Coronary artery (tissue), 2 donors: ENCODE data around the gene SDS.

Experiments
- DNase-seq: peaks from one replicate; pipeline ENCODE4 v3.0.0-alpha.2; 2017; ENCODE audit warnings: low spot score
- H3K27ac ChIP-seq, 2 donors: fragments of 200-600 bp; sonication (generic); one replicate each; pipeline ENCODE4 v1.5.1; 2016 to 2019
- H3K4me3 ChIP-seq: fragments of 200-600 bp; sonication (generic); 2 replicates; pipeline ENCODE4 v1.5.1; 2016; ENCODE audit warnings: mild to moderate bottlenecking, moderate library complexity
- TF ChIP-seq, protein P1 (sequence below): fragments of 200-600 bp; sonication (generic); IDR thresholded peaks from one replicate; pipeline ENCODE4 v1.5.1; 2019; ENCODE audit warnings: antibody characterized with exemption

SDS gene

DNA sequence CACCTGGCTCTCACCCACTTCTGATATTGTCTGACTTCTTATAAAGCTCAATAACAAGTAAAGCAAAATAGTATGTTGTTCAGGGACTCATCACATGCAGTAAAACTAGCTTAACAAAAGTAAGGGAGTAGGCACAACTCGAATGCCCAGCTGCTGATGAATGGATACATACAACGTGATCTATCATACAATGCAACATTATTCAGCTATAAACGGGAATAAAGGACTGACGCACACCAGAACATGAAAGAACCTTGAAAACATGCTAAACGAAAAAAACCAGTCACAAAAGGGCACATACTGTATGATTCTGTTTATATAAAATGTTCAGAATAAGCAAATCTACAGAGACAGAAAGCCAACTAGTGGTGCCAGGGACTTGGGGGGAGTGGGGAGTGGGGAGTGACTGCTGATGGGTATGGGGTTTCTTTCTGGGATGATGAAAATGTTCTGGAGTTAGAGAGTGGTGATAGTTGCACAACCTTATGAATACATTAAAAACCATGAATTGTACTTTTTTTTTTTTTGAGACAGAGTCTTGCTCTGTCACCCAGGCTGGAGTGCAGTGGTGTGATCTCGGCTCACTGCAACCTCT, 34.2 kb downstream of the SDS start:
- Histone ChIP-seq H3K4me3 (no peak overlapping the region), H3K27ac (no peak overlapping the region)
- TF ChIP-seq, protein P1, sequence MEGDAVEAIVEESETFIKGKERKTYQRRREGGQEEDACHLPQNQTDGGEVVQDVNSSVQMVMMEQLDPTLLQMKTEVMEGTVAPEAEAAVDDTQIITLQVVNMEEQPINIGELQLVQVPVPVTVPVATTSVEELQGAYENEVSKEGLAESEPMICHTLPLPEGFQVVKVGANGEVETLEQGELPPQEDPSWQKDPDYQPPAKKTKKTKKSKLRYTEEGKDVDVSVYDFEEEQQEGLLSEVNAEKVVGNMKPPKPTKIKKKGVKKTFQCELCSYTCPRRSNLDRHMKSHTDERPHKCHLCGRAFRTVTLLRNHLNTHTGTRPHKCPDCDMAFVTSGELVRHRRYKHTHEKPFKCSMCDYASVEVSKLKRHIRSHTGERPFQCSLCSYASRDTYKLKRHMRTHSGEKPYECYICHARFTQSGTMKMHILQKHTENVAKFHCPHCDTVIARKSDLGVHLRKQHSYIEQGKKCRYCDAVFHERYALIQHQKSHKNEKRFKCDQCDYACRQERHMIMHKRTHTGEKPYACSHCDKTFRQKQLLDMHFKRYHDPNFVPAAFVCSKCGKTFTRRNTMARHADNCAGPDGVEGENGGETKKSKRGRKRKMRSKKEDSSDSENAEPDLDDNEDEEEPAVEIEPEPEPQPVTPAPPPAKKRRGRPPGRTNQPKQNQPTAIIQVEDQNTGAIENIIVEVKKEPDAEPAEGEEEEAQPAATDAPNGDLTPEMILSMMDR = no peak
- no peak for DNase-seq

DNA sequence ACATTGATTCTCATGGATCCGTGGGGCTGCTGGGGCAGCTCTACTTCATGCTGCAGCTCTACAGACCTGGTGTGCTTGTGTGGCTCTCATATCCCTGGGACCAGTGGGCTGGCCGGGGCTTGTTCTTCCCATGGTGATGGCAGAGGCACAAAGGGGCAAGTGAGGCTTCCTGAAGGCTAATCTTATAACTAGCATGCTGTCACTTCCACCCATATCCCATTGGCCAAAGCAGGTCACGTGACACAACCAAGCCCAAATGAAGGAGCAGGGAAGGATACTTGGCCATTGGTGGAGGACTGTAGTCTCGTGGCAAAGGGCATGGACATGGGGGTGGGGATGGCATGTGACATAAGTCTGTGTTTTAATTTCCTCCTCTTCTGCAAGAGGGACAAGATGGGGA, 35.4 kb downstream of the SDS start:
- Histone ChIP-seq H3K4me3 (no peak overlapping the region), H3K27ac (no peak overlapping the region)
- TF ChIP-seq, protein P1 = no peak
- DNase-seq = no peak

DNA sequence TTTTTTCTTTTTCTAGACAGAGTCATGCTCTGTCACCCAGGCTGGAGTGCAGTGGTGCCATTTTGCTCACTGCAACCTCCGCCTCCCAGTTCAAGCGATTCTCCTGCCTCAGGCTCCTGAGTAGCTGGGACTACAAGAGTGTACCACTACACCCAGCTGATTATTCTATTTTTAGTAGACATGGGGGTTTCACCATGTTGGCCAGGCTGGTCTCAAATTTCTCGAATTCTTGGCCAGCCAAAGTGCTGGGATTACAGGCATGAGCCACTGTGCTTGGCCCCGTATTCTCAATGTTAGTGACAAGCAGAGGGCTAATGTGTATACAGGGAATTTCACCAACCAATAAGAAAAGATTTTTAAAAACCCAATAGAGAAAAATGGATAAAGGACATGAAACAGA, 36.9 kb downstream of the SDS start:
- TF ChIP-seq, protein P1 = no peak
- Histone ChIP-seq H3K27ac (peak overlapping the region in 1 of 2 donors; percentile 43), H3K4me3 (no peak overlapping the region)
- DNase-seq = no peak

DNA sequence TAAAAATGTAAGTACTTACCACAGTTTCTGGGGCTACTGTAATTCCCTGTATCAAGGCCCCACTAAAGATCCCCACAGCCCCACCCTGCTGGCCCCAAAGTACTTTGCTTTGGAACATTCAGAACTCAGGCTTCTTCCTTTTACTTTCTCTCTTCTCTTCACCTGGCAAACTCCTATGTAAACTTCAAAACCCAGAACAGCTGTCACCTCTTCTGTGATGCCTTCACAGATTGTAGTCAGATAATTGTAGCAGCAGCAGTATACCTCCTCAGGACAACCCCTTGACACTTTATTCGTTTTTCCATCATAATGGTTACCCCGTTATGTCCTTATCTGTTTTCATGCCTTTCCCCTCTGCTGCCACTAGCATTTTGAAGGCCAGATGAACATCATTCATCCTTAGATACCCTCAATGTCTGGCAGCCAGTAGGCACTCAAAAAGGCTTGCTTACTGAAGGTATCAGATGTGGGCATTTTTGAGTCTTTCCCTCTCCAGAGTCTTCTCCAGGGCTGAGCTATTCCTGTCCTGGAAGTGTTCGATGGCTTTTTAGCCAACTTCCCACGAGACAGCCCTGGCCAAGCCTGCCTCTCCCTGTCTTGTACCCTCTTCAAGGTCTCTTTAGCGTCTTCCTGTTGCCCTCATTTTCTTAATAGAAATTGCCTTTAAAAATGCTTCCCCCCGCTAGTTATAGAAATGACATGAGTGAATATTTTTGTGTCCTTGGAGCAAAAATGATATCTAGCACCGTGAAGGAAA, 37.9 kb downstream of the SDS start:
- no peak overlapping the region for H3K27ac ChIP-seq
- no peak overlapping the region for H3K4me3 ChIP-seq
- no peak for DNase-seq
- TF ChIP-seq, protein P1 = no peak

DNA sequence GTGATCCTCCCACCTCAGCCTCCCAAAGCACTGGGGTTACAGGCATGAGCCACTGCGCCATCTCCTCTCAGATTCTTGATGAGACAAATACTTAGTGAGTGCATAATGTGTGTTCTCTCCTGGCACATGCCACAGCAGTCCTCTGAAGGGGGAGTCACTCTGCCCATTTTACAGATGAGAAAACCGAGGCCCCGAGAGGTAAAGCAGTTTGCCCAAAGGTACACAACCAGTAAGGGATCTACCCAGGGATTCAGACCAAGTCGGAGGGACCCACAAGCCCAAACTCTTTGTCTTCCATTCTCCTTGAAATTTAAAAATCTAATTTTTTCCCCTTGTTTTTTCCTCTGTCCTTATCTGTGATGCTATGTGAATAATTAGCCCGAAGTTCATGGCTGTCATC, 39.0 kb downstream of the SDS start:
- H3K4me3 ChIP-seq = no peak overlapping the region
- TF ChIP-seq, protein P1 = no peak
- DNase-seq = no peak

DNA sequence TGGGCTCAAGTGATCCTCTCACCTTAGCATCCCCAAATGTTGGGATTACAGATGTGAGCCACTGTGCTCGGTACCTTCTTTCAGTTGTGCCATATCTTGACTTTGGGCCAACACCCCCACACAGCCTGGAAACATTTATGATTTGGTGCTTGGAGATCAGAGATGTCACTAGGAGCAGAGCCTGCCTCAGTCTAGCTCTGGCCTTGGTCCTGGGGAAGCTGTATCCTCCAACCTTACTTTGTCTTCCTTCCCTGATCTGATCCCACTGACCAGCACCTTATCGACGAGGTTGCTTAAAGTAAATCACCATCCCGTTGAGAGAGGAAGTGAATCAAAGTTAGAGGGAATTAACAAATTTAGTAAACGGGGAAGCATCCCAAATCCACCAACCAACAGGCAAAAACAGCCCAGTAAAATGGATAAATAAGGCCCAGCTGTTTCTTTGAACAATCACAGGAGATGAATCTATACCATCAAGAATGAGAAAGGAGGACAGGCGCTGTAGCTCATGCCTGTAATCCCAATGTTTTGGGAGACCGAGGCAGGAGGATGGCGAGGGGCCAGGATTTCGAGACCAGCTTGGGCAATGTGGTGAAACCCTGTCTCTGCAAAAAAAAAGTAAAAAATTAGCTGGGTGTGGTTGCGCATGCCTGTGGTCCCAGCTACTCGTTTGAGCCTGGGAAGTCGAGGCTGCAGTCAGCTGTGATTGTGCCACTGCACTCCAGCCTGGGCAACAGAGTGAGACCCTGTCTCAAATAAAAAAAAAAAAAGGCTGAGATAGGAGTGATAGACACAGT, 41.9 kb downstream of the SDS start:
- TF ChIP-seq, protein P1 = no peak
- DNase-seq = no peak
- H3K27ac ChIP-seq = peak overlapping the region in 1 of 2 donors; percentile 49

More for the DNA sequence above, 39.0 kb downstream of the SDS start:
- H3K27ac ChIP-seq = no peak overlapping the region

More for the DNA sequence above, 41.9 kb downstream of the SDS start:
- H3K4me3 ChIP-seq = no peak overlapping the region
